Activated CD4-positive, CD25-positive, alpha-beta regulatory T cell treated with anti-CD3 and anti-CD28 coated beads, Interleukin-2, amount 50 U/mL, for 16 hours (primary cell): ENCODE results near the gene HPCA.
"Not testable (repeated sequence)": the region's sequence is repeated elsewhere in the genome, so short reads cannot be mapped to it uniquely, and the experiment has no call there.

Source experiments
- DNase-seq: peaks from one replicate; pipeline ENCODE4 v3.0.0-alpha.2; 2020; ENCODE audit warnings: low read depth, low spot score

The HPCA gene

DNA sequence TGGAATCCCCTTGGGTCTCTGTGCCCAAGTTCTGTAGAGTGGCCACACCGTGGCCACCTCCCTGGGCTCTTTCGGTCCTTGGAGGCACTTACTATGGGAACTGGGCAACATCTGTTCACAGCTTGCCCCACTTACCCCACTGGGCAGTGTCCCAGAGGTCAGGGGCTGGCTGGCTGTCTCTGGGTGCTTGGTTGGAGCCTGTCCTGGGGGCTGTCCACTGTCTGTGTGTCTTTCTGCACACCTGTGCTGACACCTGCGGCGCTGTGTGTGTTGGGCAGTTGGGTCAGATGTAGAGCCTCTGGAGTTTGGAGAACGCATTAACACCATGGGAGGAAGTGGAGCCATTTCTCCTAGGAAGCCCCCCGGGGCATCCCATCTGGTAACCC, 16.2 kb downstream of the HPCA start:
- DNase-seq, result no peak

DNA sequence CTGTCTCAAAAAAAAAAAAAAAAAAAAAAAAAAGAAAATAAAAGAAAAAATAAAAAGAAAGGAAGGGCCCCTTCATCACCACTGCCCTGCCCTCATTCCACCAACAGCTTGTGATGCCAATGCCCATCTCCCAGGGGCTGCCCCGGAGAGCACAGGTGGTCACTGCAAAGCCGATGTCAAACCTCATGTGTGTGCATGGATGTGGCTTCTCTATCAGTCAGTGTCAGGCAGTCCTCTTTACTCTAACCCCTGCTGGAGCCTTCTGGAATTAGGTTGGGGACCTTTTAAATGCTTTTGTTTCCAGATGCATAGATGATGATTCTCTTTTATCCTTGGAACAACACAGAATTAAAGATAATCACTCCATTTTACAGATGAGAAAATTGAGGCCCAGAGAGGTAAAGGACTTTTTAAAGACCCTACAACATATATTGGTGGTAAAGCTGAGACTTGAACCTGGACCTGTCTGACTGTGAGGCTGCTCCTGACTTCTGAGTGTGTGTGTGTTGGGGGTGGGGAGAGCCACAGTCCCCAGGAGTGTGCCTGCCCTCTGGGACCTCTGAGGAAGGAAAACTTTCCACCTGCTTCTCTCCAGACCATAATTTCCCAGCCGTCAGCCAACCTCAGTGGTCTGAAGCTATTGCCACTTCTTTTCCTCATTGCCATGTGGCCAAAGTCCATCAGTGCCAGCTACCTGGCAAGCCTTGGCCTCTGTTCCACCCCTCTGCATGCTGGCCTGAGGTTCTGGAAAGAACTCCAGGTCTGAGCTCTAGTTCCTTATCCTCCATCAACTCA, 17.9 kb downstream of the HPCA start:
- no peak for DNase-seq

DNA sequence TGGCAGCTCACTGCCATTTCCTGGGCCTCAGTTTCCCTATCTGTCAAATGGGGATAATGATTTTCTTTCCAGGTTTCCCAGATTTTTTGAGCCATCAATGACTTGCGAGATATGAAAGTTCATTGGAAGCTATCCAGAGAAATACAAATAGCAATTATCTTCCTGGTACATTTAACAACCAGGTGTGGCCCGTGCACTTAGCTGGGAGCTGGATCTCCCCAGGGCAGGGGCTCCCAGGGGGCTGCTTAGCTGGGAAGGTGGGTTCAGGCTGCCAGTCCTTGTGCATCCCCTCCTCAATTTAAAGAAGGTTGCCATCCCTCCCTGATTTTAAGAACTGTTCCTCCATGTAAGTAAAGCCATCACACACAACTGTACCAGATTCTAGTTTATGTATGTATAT, 18.5 kb downstream of the HPCA start:
- no peak for DNase-seq

DNA sequence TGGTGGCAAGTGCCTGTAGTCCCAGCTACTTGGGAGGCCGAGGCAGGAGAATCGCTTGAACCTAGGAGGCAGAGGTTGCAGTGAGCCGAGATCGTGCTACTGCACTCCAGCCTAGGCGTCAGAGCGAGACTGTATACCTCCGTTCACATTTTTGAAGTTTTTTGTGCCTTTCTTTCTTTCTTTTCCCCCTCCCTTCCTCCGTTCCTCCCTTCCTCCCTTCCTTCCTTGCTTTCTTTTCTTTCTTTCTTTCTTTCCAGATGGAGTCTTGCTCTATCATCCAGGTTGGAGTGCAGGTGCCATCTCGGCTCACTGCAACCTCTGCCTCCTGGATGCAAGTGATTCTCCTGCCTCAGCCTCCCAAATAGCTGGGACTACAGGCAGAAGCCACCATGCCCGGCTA, 19.3 kb downstream of the HPCA start:
- not testable (repeated sequence) for DNase-seq

DNA sequence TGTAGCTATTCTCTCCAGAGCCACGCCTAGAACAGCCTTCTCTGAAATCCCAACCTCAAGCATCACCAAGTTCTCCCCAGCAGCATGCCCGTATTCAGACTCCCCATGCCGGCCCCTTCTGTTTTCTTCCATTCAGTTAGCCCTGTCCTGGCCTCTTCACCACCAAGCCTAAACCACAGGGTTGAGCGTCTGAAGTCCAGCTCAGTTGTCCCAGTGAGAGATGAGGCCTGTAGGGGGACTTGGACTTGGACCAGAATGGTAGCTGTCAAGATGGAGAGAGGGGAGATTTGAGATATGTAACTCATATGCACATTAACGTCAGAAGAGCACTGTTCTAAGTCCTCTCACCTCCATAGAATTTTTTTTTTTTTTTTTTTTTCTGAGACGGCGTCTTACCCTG, 20.4 kb downstream of the HPCA start:
- no peak for DNase-seq

DNA sequence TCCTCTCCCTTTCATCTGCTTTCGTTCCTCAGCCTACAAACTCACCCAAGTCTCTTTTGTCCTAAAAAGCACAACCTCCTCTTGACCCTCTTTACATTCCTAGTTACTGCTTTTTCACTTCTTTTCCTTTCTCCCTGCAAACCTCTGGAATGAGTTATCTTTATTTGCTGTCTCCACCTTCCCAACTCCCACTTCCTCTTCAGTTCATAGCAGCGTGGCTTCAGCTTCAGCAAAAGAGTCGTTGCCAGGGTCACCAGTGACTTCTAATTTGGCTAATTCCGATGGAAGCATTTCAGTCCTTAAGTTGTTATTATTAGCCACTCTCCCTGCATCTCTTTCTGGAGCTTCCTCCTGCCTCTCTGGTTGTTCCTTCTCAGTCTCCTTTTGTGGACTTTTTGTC, 21.1 kb downstream of the HPCA start:
- no peak for DNase-seq

DNA sequence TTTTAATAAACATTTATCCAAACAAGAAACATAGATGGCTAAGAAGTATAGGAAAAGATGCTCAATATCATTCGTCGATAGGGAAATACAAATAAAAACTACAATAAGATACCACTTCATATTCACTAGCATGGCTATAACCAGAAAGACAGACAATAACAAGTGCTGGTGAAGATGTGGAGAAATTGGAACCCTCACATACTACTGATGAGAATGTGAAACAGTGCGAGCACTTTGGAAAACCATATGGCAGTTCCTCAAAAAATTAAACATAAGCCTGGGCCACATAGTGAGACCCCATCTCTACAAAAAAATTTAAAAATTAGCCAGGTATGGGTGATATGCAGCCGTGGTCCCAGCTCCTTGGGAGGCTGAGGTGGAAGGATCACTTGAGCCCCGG, 24.0 kb downstream of the HPCA start:
- no peak for DNase-seq

DNA sequence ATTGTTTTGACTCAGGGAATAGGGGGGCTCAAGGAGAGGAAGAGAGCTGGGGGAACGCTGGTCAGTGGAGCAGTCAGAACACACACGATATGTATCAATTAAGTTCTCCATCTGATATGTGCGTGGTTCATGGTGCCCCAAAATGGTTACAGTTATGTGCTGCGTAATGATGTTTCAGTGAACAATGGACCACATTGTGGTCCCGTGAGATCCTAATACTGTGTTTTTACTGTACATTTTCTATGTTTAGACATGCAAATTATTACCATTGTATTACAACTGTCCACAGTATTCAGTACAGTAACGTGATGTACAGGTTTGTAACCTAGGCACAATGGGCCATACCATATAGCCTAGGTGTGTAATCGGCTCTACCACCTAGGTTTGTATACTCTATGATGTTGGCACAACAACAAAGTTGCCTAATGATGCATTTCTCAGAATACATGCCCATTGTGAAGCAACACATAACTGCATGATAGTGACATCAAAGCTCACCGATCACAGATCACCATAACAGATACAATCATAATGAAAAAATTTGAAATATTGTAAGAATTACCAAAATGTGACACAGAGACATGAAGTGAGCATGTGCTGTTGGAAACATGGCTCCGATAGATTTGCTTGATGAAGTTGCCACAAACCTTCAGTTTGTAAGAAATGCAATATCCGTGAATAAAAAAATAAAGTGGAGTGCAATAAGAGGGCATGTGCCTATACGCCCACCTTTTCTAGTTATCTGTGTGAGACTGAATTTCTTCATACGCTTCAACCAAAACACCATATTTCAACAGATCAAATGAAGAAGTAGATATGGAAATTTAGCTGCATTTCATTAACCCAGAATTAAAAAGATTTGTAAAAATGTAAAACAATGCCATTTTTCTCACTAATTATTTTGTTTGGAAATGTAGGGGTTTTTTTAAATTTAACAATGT, 29.7 kb downstream of the HPCA start:
- no peak for DNase-seq

DNA sequence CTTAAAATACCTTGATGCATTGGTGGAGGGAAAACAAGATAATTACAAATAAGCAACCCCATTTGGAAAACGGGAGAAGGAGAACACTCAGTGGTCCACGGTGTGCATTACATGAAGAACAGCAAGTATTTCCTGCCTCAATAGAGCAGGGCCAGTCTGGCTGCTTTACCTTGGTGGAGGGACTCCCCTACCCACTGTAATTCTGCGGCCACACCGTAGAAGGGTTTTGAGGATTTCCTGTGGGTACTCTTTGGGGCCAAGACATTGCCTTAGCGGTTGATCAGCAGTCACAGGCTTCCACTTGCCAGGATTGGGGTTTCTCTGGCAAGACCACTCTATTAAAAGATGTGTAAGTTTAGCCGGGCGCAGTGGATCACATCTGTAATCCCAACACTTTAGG, 31.2 kb downstream of the HPCA start:
- no peak for DNase-seq

DNA sequence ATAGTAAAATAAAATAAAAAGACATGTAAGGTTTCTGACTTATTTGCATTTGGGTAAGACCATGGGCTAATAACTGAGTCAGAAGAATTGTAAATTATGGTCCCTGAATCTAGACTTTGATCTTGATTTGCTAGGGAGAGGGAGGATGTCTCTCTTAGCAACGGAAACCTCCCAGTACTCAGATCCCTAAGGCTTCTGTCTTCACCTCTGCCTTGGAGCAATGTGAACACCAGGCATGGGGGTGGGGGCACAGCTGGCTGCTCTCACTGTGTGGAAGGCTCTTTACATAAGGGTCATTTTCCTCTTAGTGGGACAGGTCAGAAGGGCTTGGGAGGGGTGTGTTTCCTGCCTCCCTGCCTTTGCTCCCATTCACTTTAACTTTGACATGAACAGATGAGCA, 31.9 kb downstream of the HPCA start:
- no peak for DNase-seq

DNA sequence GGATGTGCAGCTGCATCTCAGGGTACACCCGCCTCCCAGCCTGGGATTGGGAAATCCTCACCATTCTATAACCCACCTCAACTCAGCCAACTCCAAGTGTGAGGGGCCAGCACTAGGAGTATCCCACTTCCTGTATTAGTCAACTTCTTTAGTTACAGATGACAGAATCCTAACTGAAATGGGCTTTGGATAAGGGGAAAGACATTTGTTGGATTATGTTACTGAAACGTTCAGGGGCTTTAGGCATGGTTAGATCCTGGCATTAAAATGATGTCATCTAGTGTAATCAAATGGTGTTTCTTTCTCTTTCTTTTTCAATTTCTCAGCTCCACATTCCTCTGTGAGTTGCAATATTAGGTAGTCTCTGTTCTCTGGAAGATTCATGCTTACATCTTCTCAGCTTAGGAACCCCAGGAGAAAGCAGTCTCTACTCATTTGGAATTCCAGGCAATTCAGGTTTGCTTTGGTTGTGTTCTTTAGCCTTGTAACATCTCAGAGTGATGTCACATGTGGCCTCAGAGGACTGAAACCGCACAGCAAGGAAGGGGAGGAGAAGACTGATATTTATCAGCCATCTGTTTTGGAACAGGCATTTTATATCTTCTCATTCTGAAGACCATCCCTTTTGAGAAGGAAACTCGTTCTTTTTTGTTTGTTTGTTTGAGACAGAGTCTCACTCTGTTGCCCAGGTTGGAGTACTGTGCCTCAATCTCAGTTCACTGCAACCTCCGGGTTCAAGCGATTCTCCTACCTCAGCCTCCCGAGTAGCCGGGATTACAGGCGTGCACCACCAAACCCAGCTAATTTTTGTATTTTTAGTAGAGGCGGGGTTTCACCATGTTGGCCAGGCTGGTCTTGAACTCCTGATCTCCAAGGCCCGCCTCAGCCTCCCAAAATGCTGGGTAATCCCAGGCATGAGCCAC, 33.8 kb downstream of the HPCA start:
- DNase-seq, result no peak

DNA sequence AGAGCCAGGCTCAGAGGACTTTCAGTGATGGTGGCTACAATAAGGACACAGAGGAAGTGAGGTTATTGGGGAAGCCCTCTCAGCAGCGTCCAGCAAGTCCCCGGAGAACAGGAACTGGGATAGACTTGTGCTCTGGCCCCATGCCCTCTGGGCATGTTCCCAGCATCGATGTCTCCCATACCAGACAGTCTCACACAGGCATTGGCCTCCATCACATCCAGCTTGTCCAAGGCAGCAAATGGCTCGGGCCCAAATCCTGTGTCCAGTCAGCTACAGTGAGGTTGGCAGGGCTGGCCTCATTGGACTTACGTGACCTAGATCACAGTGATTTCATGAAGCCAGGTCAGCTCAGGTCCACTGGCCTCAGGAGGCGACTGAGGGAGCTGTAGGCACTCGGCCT, 34.5 kb downstream of the HPCA start:
- DNase-seq, result no peak

DNA sequence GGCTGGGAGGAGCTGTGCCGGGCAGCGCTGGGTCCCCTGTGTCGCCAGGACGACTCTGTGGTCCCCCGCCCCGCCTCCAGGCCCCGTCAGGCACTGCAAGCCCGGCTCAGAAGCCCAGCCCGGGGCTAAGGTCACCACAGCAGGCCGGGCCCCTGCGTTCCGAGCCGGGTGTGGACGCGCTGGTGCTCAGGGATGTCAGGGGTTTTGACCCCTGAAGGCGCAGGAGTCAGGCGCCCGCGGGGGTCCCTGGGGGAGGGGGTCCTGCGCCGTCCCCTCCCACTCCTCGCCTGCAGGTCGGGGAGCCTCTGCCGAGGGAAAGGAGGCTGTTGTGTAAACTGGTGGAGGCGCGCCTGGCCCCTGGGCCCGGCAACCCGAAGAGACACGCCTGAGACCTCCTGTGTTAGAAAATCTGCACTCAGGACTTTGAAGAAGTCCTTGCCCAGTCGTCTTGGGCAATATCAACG, 38.6 kb downstream of the HPCA start:
- DNase-seq, result no peak

DNA sequence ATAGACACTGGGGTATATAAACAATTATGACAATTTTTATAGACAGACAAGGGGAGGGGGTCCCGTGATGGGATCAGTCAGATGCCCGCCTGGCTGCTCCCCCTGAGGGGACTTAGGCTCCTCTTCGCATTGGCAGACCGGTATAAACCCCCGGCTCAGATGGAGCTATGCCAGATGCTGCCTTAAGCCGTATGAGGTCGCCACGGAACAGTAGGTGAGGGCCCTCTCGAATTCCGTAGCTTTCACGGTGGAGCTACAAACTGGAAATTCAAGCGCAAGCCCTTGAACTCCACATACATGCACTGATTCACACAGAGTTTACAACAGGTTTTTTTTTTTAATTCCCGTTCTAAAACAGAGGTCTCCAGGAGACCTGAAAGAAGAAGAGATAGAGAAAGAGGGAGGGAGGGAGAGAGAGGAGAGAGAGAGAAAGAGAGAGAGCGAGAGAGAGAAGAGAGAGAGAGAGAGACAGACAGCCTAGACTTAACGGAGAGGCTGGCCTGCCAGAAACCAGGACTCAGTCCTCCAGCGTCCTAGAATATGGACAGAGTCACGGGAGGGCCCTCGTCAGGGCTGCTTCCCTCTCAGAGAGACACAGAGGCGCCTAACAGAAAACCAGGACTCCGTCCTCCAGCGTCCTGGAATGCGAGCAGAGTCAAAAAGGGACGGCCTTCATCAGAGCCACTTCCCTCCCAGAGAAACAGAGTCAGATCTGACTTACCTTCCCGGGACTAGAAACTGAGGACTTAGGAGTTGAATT, 39.3 kb downstream of the HPCA start:
- no peak for DNase-seq

DNA sequence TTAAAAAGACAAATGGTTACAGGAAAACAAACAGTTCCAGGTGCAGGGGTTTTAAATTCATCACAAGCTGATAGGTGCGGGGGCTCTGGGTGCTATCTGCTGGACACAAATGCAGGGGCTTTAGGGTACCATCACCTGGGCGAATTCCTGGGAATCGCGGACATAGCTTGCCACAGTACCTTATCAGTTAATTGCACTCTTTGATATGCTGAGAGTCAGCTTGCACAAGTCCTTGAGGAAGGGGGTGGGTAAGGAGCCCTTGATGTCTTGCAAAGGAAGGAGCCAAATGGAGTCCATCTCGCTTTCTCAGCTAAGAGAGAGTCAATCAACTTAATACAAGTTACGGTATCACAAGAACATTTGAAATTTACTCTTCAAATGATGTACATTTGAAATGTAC, 40.3 kb downstream of the HPCA start:
- no peak for DNase-seq

DNA sequence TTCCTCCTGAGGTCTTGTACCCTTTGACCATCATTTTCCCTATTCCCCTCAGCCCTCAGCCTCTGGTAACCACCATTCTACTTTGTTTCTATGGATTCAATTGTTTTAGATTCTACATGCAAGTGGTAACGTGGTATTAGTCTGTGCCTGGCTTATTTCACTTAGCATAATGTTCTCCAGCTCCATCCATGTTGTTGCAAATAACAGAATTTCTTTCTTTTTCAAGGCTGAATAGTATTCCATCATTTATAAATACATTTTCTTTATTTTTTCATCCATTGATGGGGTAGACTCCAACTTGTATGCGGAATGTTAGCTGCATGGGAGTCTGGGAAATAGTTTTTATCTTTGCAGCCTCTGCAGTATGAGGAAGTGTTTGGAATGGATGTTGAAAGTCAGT, 41.1 kb downstream of the HPCA start:
- no peak for DNase-seq

DNA sequence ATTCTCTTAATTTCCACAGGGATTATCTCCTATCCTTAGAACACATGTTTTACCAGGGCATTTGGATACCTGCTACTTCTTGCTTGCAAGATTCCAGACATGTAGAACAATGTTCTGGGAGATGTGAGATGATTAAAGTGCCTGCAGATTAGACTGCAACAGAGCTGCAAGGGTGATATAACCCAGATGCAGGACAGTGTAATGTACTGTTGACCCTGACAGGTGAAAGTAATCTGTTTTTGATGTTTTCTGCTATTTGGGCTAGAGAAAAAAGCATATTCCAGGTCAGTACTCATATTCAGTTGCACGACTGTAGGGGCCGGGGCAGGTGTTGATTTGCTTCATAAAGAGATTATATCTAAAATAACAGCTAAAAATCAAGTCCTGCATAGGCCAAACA, 42.0 kb downstream of the HPCA start:
- DNase-seq, result no peak

DNA sequence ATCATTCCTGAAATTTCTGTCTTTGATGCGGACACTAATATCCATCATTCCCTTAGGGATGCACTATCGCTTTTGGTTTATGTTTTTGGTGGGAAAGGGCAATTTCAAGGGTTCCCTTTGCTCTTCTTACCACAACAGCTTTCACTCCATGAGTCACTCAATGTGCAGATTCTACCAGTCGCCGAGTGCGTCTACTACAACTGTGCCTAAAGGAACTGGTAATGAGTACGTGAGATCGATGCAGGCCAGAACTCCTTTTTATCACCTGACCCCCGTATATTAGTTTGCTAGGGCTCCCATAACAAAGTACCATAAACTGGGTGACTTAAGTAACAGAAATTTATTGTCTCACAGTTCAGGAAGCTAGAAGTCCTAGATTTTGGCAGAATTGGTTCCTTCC, 42.4 kb downstream of the HPCA start:
- DNase-seq, result no peak

DNA sequence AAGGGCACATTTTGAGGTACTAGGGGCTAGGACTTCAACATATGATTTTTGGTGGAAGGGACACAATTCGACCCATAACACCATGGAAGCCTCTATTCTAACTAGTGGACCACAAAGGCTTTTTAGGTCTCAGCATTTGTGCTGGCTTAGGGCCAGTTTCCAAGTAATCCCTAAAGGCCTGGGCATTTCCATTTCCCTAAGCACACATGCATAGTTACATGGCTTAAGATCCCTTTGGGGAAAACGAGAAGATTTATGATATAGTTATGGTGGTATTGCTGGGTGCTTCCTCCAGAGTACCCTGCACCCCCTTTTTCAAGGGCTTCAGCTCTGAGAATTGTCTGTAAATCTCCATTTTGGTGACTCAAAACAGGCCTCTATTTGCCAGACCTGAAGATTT, 43.1 kb downstream of the HPCA start:
- no peak for DNase-seq

DNA sequence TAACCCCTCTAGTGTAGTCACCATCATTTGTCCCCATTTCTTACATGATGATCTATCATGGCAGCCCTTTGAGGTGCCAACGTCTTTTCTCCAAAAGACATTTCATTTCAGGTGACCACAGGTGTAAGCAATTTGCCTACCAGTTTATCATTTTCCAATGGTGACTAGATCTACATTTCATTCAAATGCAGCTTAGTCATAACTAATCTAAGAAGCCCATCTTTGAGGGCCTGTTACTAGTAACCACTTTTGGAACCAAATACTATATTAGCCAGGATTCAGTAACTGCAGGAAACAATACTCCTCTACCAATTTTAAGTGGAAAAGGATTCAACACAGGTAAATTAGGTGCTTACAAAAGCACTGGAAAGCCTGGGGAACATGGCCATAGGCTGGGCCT, 45.5 kb downstream of the HPCA start:
- DNase-seq, result no peak

DNA sequence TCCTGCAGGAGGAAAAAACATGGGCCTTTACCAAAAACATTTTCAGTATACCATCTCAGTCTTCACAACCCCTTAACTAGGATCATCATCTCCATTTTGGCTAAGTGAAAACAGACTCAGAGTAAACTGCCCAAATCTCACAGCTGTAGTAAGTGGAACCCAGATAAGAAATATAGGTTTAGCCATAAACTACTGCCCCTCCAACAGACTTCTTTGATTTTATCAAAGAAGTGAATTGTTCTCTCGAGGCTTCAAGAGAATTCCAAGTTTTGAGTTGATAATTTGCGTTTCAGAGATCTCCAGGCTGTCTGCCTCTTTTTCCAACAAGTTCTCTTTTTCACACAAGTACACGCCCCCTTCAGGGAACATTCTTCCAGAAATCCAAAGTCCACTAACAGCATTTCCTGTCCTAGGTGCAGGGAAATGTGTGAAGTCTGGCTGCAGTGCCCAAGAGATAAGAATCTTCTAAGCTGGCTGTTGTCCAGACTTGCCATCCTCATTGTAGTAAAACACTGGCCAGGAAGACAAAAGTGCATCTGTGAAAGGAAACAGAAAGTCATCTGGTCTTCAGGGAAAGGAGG, 47.5 kb downstream of the HPCA start:
- no peak for DNase-seq
